ENCODE measurements around the gene SMAD6.

DNA sequence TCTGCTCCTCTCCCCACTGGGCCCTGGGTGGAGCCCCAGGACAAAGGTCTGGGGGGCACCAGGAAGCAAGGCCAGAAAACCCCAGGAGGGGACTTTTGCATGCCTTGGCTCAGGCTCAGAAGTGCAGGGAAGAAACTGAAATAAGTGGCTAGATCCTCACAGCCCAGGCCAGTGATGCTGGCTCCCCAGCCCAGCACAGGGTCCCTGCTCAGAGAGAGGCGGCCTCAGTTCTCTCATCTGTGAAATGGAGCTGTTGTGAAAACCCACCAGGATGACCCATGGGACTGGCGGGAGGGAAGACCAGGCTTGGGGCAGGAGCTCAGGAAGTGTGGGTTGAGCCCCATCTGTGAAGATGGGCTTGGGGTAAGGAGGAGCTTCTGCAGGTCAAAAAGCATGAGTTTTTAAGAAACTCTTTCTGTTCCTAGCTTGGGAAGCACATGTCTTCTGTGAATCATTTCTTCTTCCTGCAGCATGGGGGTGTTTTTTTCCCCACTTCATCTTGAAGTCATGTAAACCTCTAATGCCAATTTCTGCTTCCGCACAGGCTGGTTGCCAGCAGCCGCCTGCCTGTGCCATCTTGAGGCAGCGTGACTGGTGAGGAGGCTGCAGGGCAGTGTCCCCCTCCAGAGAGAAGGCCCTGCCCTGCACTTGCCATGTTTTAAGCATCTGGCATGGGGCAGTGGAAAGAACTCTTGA, 118.6 kb downstream of the SMAD6 start:
- no peak for TF ChIP-seq TCF7L2 (IDR thresholded peaks at IDR 0.05; ENCODE audit: borderline replicate concordance, extremely low read depth, insufficient read depth, insufficient read length)
- TF ChIP-seq POLR2AphosphoS5 (IDR thresholded peaks at IDR 0.05; ENCODE audit: low read depth, low read length): no peak
- TF ChIP-seq, protein P1, sequence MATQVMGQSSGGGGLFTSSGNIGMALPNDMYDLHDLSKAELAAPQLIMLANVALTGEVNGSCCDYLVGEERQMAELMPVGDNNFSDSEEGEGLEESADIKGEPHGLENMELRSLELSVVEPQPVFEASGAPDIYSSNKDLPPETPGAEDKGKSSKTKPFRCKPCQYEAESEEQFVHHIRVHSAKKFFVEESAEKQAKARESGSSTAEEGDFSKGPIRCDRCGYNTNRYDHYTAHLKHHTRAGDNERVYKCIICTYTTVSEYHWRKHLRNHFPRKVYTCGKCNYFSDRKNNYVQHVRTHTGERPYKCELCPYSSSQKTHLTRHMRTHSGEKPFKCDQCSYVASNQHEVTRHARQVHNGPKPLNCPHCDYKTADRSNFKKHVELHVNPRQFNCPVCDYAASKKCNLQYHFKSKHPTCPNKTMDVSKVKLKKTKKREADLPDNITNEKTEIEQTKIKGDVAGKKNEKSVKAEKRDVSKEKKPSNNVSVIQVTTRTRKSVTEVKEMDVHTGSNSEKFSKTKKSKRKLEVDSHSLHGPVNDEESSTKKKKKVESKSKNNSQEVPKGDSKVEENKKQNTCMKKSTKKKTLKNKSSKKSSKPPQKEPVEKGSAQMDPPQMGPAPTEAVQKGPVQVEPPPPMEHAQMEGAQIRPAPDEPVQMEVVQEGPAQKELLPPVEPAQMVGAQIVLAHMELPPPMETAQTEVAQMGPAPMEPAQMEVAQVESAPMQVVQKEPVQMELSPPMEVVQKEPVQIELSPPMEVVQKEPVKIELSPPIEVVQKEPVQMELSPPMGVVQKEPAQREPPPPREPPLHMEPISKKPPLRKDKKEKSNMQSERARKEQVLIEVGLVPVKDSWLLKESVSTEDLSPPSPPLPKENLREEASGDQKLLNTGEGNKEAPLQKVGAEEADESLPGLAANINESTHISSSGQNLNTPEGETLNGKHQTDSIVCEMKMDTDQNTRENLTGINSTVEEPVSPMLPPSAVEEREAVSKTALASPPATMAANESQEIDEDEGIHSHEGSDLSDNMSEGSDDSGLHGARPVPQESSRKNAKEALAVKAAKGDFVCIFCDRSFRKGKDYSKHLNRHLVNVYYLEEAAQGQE (IDR thresholded peaks at IDR 0.05; ENCODE audit: low read depth): no peak
- TF ChIP-seq, protein P2, sequence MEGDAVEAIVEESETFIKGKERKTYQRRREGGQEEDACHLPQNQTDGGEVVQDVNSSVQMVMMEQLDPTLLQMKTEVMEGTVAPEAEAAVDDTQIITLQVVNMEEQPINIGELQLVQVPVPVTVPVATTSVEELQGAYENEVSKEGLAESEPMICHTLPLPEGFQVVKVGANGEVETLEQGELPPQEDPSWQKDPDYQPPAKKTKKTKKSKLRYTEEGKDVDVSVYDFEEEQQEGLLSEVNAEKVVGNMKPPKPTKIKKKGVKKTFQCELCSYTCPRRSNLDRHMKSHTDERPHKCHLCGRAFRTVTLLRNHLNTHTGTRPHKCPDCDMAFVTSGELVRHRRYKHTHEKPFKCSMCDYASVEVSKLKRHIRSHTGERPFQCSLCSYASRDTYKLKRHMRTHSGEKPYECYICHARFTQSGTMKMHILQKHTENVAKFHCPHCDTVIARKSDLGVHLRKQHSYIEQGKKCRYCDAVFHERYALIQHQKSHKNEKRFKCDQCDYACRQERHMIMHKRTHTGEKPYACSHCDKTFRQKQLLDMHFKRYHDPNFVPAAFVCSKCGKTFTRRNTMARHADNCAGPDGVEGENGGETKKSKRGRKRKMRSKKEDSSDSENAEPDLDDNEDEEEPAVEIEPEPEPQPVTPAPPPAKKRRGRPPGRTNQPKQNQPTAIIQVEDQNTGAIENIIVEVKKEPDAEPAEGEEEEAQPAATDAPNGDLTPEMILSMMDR (IDR thresholded peaks at IDR 0.05 in 2 of 3, conservative IDR thresholded peaks at IDR 0.05 in 1 of 3; ENCODE audit: borderline replicate concordance in 1 of 3, insufficient read depth in 1 of 3, low read depth in 2 of 3, low read length in 2 of 3): no peak
- TF ChIP-seq POLR2A (IDR thresholded peaks at IDR 0.05; ENCODE audit: borderline replicate concordance, extremely low read depth, insufficient read depth, insufficient read length): no peak
- no peak for TF ChIP-seq JUND (IDR thresholded peaks at IDR 0.05)
- TF ChIP-seq EZH2phosphoT487 (IDR thresholded peaks at IDR 0.05; ENCODE audit: borderline replicate concordance): no peak

Measured in HCT116 (cell line).